HepG2 (cell line): Measurements from ENCODE around the gene TMEM11. TPM values are rescaled to one million over a fixed set of nuclear protein-coding genes. Genes with fewer than 3 reads are reported as not detected.

ENCODE experiments used
- ATAC-seq: fragments of 200-7000 bp; cut with Tn5 transposase; 3 replicates; pipeline ENCODE4 v1.9.1; 2020; ENCODE audit warnings: mild to moderate bottlenecking, moderate library complexity
- BruUV-seq: library from RNA; stranded (reverse); fragments of 400-500 nt; replicated peaks from 2 replicates; lab custom pipeline; 2021; lab: Mats Ljungman, UMichigan
- CTCF ChIA-PET: fragments of 300-600 bp; formaldehyde crosslinking; extraction: SDS; loops from one replicate; lab custom pipeline; 2021; ENCODE audit warnings: low total read pairs, inconsistent platforms, low intra/inter-chr PET ratio; lab: Yijun Ruan, JAX
- POLR2A ChIA-PET: fragments of 350-600 bp; sonication (Branson Sonifier 250); formaldehyde crosslinking; loops from one replicate; lab custom pipeline; 2020; ENCODE audit warnings: antibody characterized with exemption, inconsistent platforms; lab: Yijun Ruan, JAX
- DNase-seq: peaks from one replicate; pipeline ENCODE4 v3.0.0-alpha.2; 2015; ENCODE audit warnings: low spot score
- FAIRE-seq: peaks from 3 replicates; lab custom pipeline; 2011; peaks lifted over from hg19 to GRCh38; lab: Jason Lieb, UNC
- H2AFZ ChIP-seq: one replicate; pipeline ENCODE4 v1.6.1; 2011; ENCODE audit warnings: low read length, inconsistent platforms
- H3K27ac ChIP-seq: fragments of 300-600 bp; 3 replicates; pipeline ENCODE4 v1.8.0; 2011; ENCODE audit warnings: mixed run types, mild to moderate bottlenecking, mixed read lengths, low read length, inconsistent platforms; ENCODE audit not compliant: insufficient read depth; ENCODE audit errors: extremely low read length
- H3K27me3 ChIP-seq, 2 experiments: fragments of 200-600 bp in 1 of 2; 2 replicates in 1 of 2; 3 replicates in 1 of 2; pipeline versions ENCODE4 v1.6.0 to v1.8.0; 2011; ENCODE audit warnings: low read length in 2 of 2, mild to moderate bottlenecking in 2 of 2, moderate library complexity in 2 of 2, inconsistent platforms in 1 of 2; ENCODE audit not compliant: insufficient read depth in 2 of 2, control insufficient read depth in 1 of 2
- H3K36me3 ChIP-seq, 2 experiments: fragments of 200-600 bp in 1 of 2; replicated peaks in 1 of 2; 2 replicates in 1 of 2; 3 replicates in 1 of 2; pipeline versions ENCODE4 v1.5.1 to v1.8.0; 2011; ENCODE audit warnings: low read length in 2 of 2, inconsistent platforms in 1 of 2; ENCODE audit not compliant: insufficient read depth in 2 of 2, control insufficient read depth in 1 of 2
- H3K4me1 ChIP-seq: 2 replicates; pipeline ENCODE4 v1.5.1; 2012; ENCODE audit warnings: low read length, inconsistent platforms; ENCODE audit not compliant: insufficient read depth
- H3K4me2 ChIP-seq: 2 replicates; pipeline ENCODE4 v1.6.0; 2011; ENCODE audit warnings: low read depth, low read length, inconsistent platforms
- H3K4me3 ChIP-seq, 3 experiments: fragments of 200-600 bp in 1 of 3; sonication (generic), shearing (Covaris generic) in 1 of 3; replicated peaks in 1 of 3; 2 replicates each; pipeline ENCODE4 v1.5.1; 2011 to 2016; ENCODE audit warnings: low read length in 3 of 3, inconsistent platforms in 2 of 3, low read depth in 2 of 3, mild to moderate bottlenecking in 2 of 3, control low read depth in 1 of 3, mixed read lengths in 1 of 3; ENCODE audit not compliant: insufficient read depth in 1 of 3
- H3K79me2 ChIP-seq: one replicate; pipeline ENCODE4 v1.6.1; 2011; ENCODE audit warnings: low read length, inconsistent platforms; ENCODE audit not compliant: insufficient read depth
- H3K9ac ChIP-seq: 2 replicates; pipeline ENCODE4 v1.6.0; 2011; ENCODE audit warnings: mild to moderate bottlenecking, low read depth, low read length, inconsistent platforms; ENCODE audit not compliant: insufficient read depth
- H3K9me3 ChIP-seq: 2 replicates; pipeline ENCODE4 v1.5.1; 2012; ENCODE audit warnings: mild to moderate bottlenecking, low read length
- H4K20me1 ChIP-seq: 2 replicates; pipeline ENCODE4 v1.6.0; 2011; ENCODE audit warnings: inconsistent platforms, mild to moderate bottlenecking, low read length, moderate library complexity; ENCODE audit not compliant: insufficient read depth
- CTCF ChIP-seq: sonication (generic); formaldehyde crosslinking; IDR thresholded peaks from 2 replicates; pipeline ENCODE4 v1.5.0; 2020; ENCODE audit warnings: mild to moderate bottlenecking, missing genetic modification reagents, moderate library complexity
- ELF4 ChIP-seq: sonication (generic); formaldehyde crosslinking; IDR thresholded peaks from 2 replicates; pipeline ENCODE4 v1.5.0; 2020; ENCODE audit warnings: missing genetic modification reagents, mild to moderate bottlenecking, moderate library complexity, borderline replicate concordance
- IRF1 ChIP-seq: sonication (generic); formaldehyde crosslinking; IDR thresholded peaks from 2 replicates; pipeline ENCODE4 v1.4.0; 2020; ENCODE audit warnings: low read depth, mild to moderate bottlenecking, missing genetic modification reagents
- PAWR ChIP-seq: sonication (generic); formaldehyde crosslinking; IDR thresholded peaks from 2 replicates; pipeline ENCODE4 v1.4.0; 2020; ENCODE audit warnings: missing genetic modification reagents, mild to moderate bottlenecking, borderline replicate concordance
- ZFP91 ChIP-seq: sonication (generic); formaldehyde crosslinking; IDR thresholded peaks from 2 replicates; pipeline ENCODE4 v1.9.0; 2022; ENCODE audit warnings: missing genetic modification reagents, mild to moderate bottlenecking, borderline replicate concordance
- ZHX1 ChIP-seq: sonication (generic); formaldehyde crosslinking; IDR thresholded peaks from 2 replicates; pipeline ENCODE4 v1.8.1; 2022; ENCODE audit warnings: low read depth, mild to moderate bottlenecking, missing genetic modification reagents
- ZNF510 ChIP-seq: sonication (generic); formaldehyde crosslinking; IDR thresholded peaks from 2 replicates; pipeline ENCODE4 v1.4.0; 2020; ENCODE audit warnings: low read depth, mild to moderate bottlenecking, missing genetic modification reagents
- ZNF512 ChIP-seq: sonication (generic); formaldehyde crosslinking; IDR thresholded peaks from 2 replicates; pipeline ENCODE4 v1.4.0; 2020; ENCODE audit warnings: mild to moderate bottlenecking, missing genetic modification reagents
- ZNF589 ChIP-seq: sonication (generic); formaldehyde crosslinking; conservative IDR thresholded peaks from 2 replicates; pipeline ENCODE4 v1.8.0; 2022; ENCODE audit warnings: mild to moderate bottlenecking, moderate library complexity, missing genetic modification reagents
- ZNF639 ChIP-seq: conservative IDR thresholded peaks from 2 replicates; pipeline ENCODE4 v1.6.1; 2018; ENCODE audit warnings: missing genetic modification reagents
- ZNF768 ChIP-seq: sonication (generic); formaldehyde crosslinking; IDR thresholded peaks from 2 replicates; pipeline ENCODE4 v1.4.0; 2020; ENCODE audit warnings: missing genetic modification reagents
- WGBS: methylation state at CpG from one replicate; pipeline ENCODE4 v1.1.6; 2017; ENCODE audit warnings: low lambda C conversion rate; 5-methylcytosine and 5-hydroxymethylcytosine counted together
- in situ Hi-C: cut with HindIII; loops from 2 replicates; pipeline ENCODE4 v1.10.0; 2017; ENCODE audit warnings: low pct_unique_long_range_greater_than_20kb; ENCODE audit not compliant: extremely low pct_ligation_motif_present
- intact Hi-C: fragments of 100-400 bp; cut with micrococcal nuclease; formaldehyde crosslinking; loops from one replicate; pipeline ENCODE4 v1.10.0; 2022; ENCODE audit not compliant: unreplicated experiment
- polyA plus RNA-seq, 8 experiments: library from polyadenylated mRNA; depleted of rRNA in 3 of 8; stranded (reverse) in 7 of 8; unstranded in 1 of 8; fragments of >200 nt; fragmentation: Illumina TruSeq in 4 of 8; extraction: Trizol in 4 of 8; gene quantifications; 2 replicates each; pipeline versions ENCODE4 v1.2.1 to v1.2.3, GENCODE V29; 2011 to 2016; ENCODE audit warnings: low read depth in 4 of 8, missing spikeins in 1 of 8, mixed read lengths in 1 of 8; ENCODE audit not compliant: insufficient read depth in 1 of 8
- total RNA-seq, 5 experiments: library from RNA; depleted of rRNA; stranded (reverse); fragments of >200 nt; fragmentation: Illumina TruSeq; extraction: Trizol; gene quantifications; 2 replicates each; pipeline ENCODE4 v1.2.3, GENCODE V29; 2016; ENCODE audit warnings: low read depth in 1 of 5

Gene TMEM11
- total and polyA plus RNA-seq, 2 of the 13 experiments (the other 11 are each of a cell fraction or from before 2014, with no cell fraction given), result 18.7 to 35.0 TPM

- no TSS peak for BruUV-seq
- ATAC-seq, result peak; percentile 6; the same call in 1 of the 3 replicates
- no peak for DNase-seq
- Histone ChIP-seq H3K79me2 (no peaks in the 10 kb centered on the region), H3K9me3 (no peaks in the 10 kb centered on the region), H3K27me3 (peaks cover 3 to 31% of the 10 kb centered on the region in 2 experiments; a peak in 4 of 5 replicates), H3K36me3 (no peaks in the 10 kb centered on the region), H3K9ac (no peak overlapping the region), H3K4me1 (peaks cover 26% of the 10 kb centered on the region), H2AFZ (no peak overlapping the region), H4K20me1 (peaks cover 6% of the 10 kb centered on the region; the same call in 1 of the 2 replicates), H3K4me2 (no peak overlapping the region; the same call in 1 of the 2 replicates), H3K27ac (no peak overlapping the region), H3K4me3 (no peak overlapping the region)
- ChIA-PET POLR2A (no interaction called here), CTCF (no interaction called here)
- intact Hi-C loops (no loop called here), in situ Hi-C loops (no loop called here)
- 4% methylated on average over 4 of the region's 4 CpGs for WGBS
- no peak for FAIRE-seq
- no peak for TF ChIP-seq PAWR
- no peak for TF ChIP-seq ZFP91 (CRISPR knock-in tag)
- TF ChIP-seq ZNF639 (CRISPR knock-in tag), result no peak
- no peak for TF ChIP-seq ELF4 (CRISPR knock-in tag)
- TF ChIP-seq ZNF512 (CRISPR knock-in tag), result no peak
- no peak for TF ChIP-seq ZNF510
- no peak for TF ChIP-seq CTCF (CRISPR knock-in tag)
- no peak for TF ChIP-seq ZHX1 (CRISPR knock-in tag)
- no peak for TF ChIP-seq ZNF768 (CRISPR knock-in tag)
- TF ChIP-seq IRF1, result no peak
- no peak for TF ChIP-seq ZNF589 (CRISPR knock-in tag)
Measured at GRCh38 chr17:21248500-21248899, 34.5 kb upstream of the TMEM11 start.
